ENCODE results near the gene MAP3K2.

The MAP3K2 gene

DNA sequence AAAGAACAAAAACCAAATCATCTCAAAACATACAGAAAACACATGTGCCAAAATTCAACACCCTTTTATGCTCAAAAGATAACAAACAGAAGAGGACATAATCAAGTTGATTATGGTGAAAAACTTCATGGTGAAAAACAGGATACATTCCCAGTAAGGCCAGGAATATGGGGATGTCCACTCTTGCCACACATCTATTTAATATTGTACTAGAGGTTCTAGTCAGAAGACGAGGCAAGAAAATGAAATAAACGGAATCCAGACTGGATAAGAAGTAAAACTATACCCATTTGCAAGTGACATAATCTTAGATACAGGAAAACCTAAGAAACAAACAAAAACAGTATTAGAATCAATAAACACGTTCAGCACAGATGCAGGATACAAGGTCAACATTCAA lies 40.8 kb downstream of the MAP3K2 start:
- 81% methylated on average over 2 of the region's 3 CpGs for WGBS

DNA sequence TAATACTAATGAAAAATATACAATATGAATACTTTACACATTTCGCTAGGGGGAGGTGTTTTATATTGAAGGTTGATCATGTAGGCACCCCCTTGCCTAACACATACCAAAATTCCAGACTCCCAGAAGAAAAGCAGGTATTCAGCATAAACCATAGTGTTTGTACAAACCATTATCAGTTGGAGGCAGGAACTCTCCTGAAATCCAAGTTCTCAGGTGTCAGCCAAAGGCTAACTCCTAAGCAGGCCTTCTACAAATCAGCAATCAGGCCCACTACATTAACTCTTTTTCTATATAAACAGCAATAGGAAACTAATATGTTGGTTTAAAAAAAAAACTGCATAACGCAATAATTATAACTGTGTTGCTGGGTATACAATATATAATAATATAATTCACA lies 44.5 kb downstream of the MAP3K2 start:
- Histone ChIP-seq H2BK12ac (ENCODE audit: low read length in 2 of 2) (no peak overlapping the region), H2BK5ac (ENCODE audit: low read depth, low read length, poor library complexity, severe bottlenecking) (no peak overlapping the region), H3K4me3 (ENCODE audit: insufficient read depth in 1 of 2, low read depth in 1 of 2, low read length in 2 of 2) (no peak overlapping the region), H4K91ac (ENCODE audit: low read length) (no peak overlapping the region), H3K14ac (ENCODE audit: low read length in 2 of 2) (no peak overlapping the region), H3K23ac (ENCODE audit: low read length in 2 of 2) (no peak overlapping the region), H2AFZ (ENCODE audit: low read depth, low read length) (no peak overlapping the region), H3K27ac (ENCODE audit: low read length, poor library complexity, severe bottlenecking) (no peak overlapping the region), H3K4me1 (ENCODE audit: control insufficient read depth, insufficient read depth, low read depth, low read length) (peaks cover 5% of the 10 kb centered on the region), H3K79me1 (replicated peaks; ENCODE audit: low read length, poor library complexity, severe bottlenecking) (peaks cover 8% of the 10 kb centered on the region), H3K27me3 (ENCODE audit: control insufficient read depth in 1 of 2, insufficient read depth in 1 of 2, low read length in 2 of 2) (no peaks in the 10 kb centered on the region), H3K4ac (ENCODE audit: low read depth in 1 of 2, low read length in 2 of 2) (no peak overlapping the region), H4K8ac (ENCODE audit: low read length) (no peak overlapping the region), H3K4me2 (ENCODE audit: low read length, poor library complexity, severe bottlenecking) (no peak overlapping the region), H3K36me3 (ENCODE audit: control insufficient read depth in 1 of 2, insufficient read depth in 2 of 2, low read depth in 1 of 2, low read length in 2 of 2) (peaks cover 0 to 17% of the 10 kb centered on the region in 2 experiments), H3K18ac (ENCODE audit: low read depth in 1 of 2, low read length in 2 of 2) (no peak overlapping the region), H2BK120ac (ENCODE audit: low read depth, low read length) (no peak overlapping the region), H2BK15ac (ENCODE audit: low read depth, poor library complexity, severe bottlenecking) (no peak overlapping the region), H3K9ac (ENCODE audit: low read length) (no peak overlapping the region), H3K9me3 (ENCODE audit: control insufficient read depth, low read length) (no peaks in the 10 kb centered on the region), H2AK5ac (ENCODE audit: low read length, severe bottlenecking) (no peak overlapping the region)
- no peak for DNase-seq
- WGBS, result no CpG with 5 or more reads among the region's 2 CpGs

More for the DNA sequence above, 40.8 kb downstream of the MAP3K2 start:
- no peak overlapping the region for H2BK12ac ChIP-seq (ENCODE audit: low read length in 2 of 2)
- H3K4me3 ChIP-seq (ENCODE audit: insufficient read depth in 1 of 2, low read depth in 1 of 2, low read length in 2 of 2), result no peak overlapping the region
- no peak overlapping the region for H4K8ac ChIP-seq (ENCODE audit: low read length)
- no peak overlapping the region for H3K27ac ChIP-seq (ENCODE audit: low read length, poor library complexity, severe bottlenecking)
- H3K79me1 ChIP-seq (replicated peaks; ENCODE audit: low read length, poor library complexity, severe bottlenecking), result peaks cover 18% of the 10 kb centered on the region
- H3K27me3 ChIP-seq (ENCODE audit: control insufficient read depth in 1 of 2, insufficient read depth in 1 of 2, low read length in 2 of 2), result no peaks in the 10 kb centered on the region
- no peak overlapping the region for H3K9ac ChIP-seq (ENCODE audit: low read length)
- H3K23ac ChIP-seq (ENCODE audit: low read length in 2 of 2), result no peak overlapping the region
- no peak overlapping the region for H2AK5ac ChIP-seq (ENCODE audit: low read length, severe bottlenecking)
- H2BK5ac ChIP-seq (ENCODE audit: low read depth, low read length, poor library complexity, severe bottlenecking), result no peak overlapping the region
- no peak for DNase-seq
- H4K91ac ChIP-seq (ENCODE audit: low read length), result no peak overlapping the region
- H3K18ac ChIP-seq (ENCODE audit: low read depth in 1 of 2, low read length in 2 of 2), result no peak overlapping the region
- peaks cover 0 to 7% of the 10 kb centered on the region in 2 experiments for H3K36me3 ChIP-seq (ENCODE audit: control insufficient read depth in 1 of 2, insufficient read depth in 2 of 2, low read depth in 1 of 2, low read length in 2 of 2)
- no peak overlapping the region for H2BK15ac ChIP-seq (ENCODE audit: low read depth, poor library complexity, severe bottlenecking)
- H3K14ac ChIP-seq (ENCODE audit: low read length in 2 of 2), result no peak overlapping the region
- no peaks in the 10 kb centered on the region for H3K9me3 ChIP-seq (ENCODE audit: control insufficient read depth, low read length)
- H2BK120ac ChIP-seq (ENCODE audit: low read depth, low read length), result no peak overlapping the region
- peaks cover 5% of the 10 kb centered on the region for H3K4me1 ChIP-seq (ENCODE audit: control insufficient read depth, insufficient read depth, low read depth, low read length)
- no peak overlapping the region for H2AFZ ChIP-seq (ENCODE audit: low read depth, low read length)
- H3K4me2 ChIP-seq (ENCODE audit: low read length, poor library complexity, severe bottlenecking), result no peak overlapping the region
- no peak overlapping the region for H3K4ac ChIP-seq (ENCODE audit: low read depth in 1 of 2, low read length in 2 of 2)

GRCh38 chr2:127342101-127342500 lies 45.7 kb downstream of the MAP3K2 start:
- Histone ChIP-seq H2AFZ (ENCODE audit: low read depth, low read length) (no peak overlapping the region), H3K27ac (ENCODE audit: low read length, poor library complexity, severe bottlenecking) (no peak overlapping the region), H3K79me1 (replicated peaks; ENCODE audit: low read length, poor library complexity, severe bottlenecking) (peaks cover 8% of the 10 kb centered on the region), H2BK12ac (ENCODE audit: low read length in 2 of 2) (no peak overlapping the region), H3K23ac (ENCODE audit: low read length in 2 of 2) (no peak overlapping the region), H3K4me2 (ENCODE audit: low read length, poor library complexity, severe bottlenecking) (no peak overlapping the region), H3K4me3 (ENCODE audit: insufficient read depth in 1 of 2, low read depth in 1 of 2, low read length in 2 of 2) (no peak overlapping the region), H3K14ac (ENCODE audit: low read length in 2 of 2) (no peak overlapping the region), H4K91ac (ENCODE audit: low read length) (no peak overlapping the region), H2BK120ac (ENCODE audit: low read depth, low read length) (no peak overlapping the region), H3K4me1 (ENCODE audit: control insufficient read depth, insufficient read depth, low read depth, low read length) (peaks cover 5% of the 10 kb centered on the region), H3K27me3 (ENCODE audit: control insufficient read depth in 1 of 2, insufficient read depth in 1 of 2, low read length in 2 of 2) (no peaks in the 10 kb centered on the region), H3K18ac (ENCODE audit: low read depth in 1 of 2, low read length in 2 of 2) (no peak overlapping the region), H2AK5ac (ENCODE audit: low read length, severe bottlenecking) (no peak overlapping the region), H3K4ac (ENCODE audit: low read depth in 1 of 2, low read length in 2 of 2) (no peak overlapping the region), H3K9ac (ENCODE audit: low read length) (no peak overlapping the region), H3K9me3 (ENCODE audit: control insufficient read depth, low read length) (no peaks in the 10 kb centered on the region), H3K36me3 (ENCODE audit: control insufficient read depth in 1 of 2, insufficient read depth in 2 of 2, low read depth in 1 of 2, low read length in 2 of 2) (peaks cover 0 to 29% of the 10 kb centered on the region in 2 experiments), H2BK15ac (ENCODE audit: low read depth, poor library complexity, severe bottlenecking) (no peak overlapping the region), H2BK5ac (ENCODE audit: low read depth, low read length, poor library complexity, severe bottlenecking) (no peak overlapping the region), H4K8ac (ENCODE audit: low read length) (no peak overlapping the region)
- 100% methylated on average over 1 of the region's 1 CpG for WGBS
- DNase-seq, result no peak

- Histone ChIP-seq H3K4me3 (ENCODE audit: insufficient read depth in 1 of 2, low read depth in 1 of 2, low read length in 2 of 2) (no peak overlapping the region), H3K4ac (ENCODE audit: low read depth in 1 of 2, low read length in 2 of 2) (no peak overlapping the region), H3K79me1 (replicated peaks; ENCODE audit: low read length, poor library complexity, severe bottlenecking) (peaks cover 8% of the 10 kb centered on the region), H3K4me2 (ENCODE audit: low read length, poor library complexity, severe bottlenecking) (no peak overlapping the region), H2BK5ac (ENCODE audit: low read depth, low read length, poor library complexity, severe bottlenecking) (no peak overlapping the region), H2BK120ac (ENCODE audit: low read depth, low read length) (no peak overlapping the region), H3K14ac (ENCODE audit: low read length in 2 of 2) (no peak overlapping the region), H2AK5ac (ENCODE audit: low read length, severe bottlenecking) (no peak overlapping the region), H3K9ac (ENCODE audit: low read length) (no peak overlapping the region), H3K9me3 (ENCODE audit: control insufficient read depth, low read length) (no peaks in the 10 kb centered on the region), H2AFZ (ENCODE audit: low read depth, low read length) (no peak overlapping the region), H3K27ac (ENCODE audit: low read length, poor library complexity, severe bottlenecking) (no peak overlapping the region), H3K23ac (ENCODE audit: low read length in 2 of 2) (no peak overlapping the region), H3K36me3 (ENCODE audit: control insufficient read depth in 1 of 2, insufficient read depth in 2 of 2, low read depth in 1 of 2, low read length in 2 of 2) (peaks cover 13 to 71% of the 10 kb centered on the region in 2 experiments), H2BK12ac (ENCODE audit: low read length in 2 of 2) (no peak overlapping the region), H4K8ac (ENCODE audit: low read length) (no peak overlapping the region), H2BK15ac (ENCODE audit: low read depth, poor library complexity, severe bottlenecking) (no peak overlapping the region), H3K27me3 (ENCODE audit: control insufficient read depth in 1 of 2, insufficient read depth in 1 of 2, low read length in 2 of 2) (no peaks in the 10 kb centered on the region), H4K91ac (ENCODE audit: low read length) (no peak overlapping the region), H3K4me1 (ENCODE audit: control insufficient read depth, insufficient read depth, low read depth, low read length) (no peaks in the 10 kb centered on the region), H3K18ac (ENCODE audit: low read depth in 1 of 2, low read length in 2 of 2) (no peak overlapping the region)
- WGBS, result no CpG with 5 or more reads among the region's 1 CpG
- no peak for DNase-seq
Measured at GRCh38 chr2:127332335-127332734, 55.4 kb downstream of the MAP3K2 start.
